Activated T-cell treated with anti-CD3 and anti-CD28 coated beads for 24 hours (primary cell): ENCODE measurements around the gene PRIM2.
A peak's percentile ranks its signal among the peaks of the same experiment; 100 is the strongest.
"Not testable (repeated sequence)": the region's sequence is repeated elsewhere in the genome, so short reads cannot be mapped to it uniquely, and the experiment has no call there.

ENCODE experiments used
- DNase-seq: peaks from one replicate; pipeline ENCODE4 v3.0.0-alpha.2; 2020; ENCODE audit warnings: low read depth

PRIM2 gene, protein sequence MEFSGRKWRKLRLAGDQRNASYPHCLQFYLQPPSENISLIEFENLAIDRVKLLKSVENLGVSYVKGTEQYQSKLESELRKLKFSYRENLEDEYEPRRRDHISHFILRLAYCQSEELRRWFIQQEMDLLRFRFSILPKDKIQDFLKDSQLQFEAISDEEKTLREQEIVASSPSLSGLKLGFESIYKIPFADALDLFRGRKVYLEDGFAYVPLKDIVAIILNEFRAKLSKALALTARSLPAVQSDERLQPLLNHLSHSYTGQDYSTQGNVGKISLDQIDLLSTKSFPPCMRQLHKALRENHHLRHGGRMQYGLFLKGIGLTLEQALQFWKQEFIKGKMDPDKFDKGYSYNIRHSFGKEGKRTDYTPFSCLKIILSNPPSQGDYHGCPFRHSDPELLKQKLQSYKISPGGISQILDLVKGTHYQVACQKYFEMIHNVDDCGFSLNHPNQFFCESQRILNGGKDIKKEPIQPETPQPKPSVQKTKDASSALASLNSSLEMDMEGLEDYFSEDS

DNA sequence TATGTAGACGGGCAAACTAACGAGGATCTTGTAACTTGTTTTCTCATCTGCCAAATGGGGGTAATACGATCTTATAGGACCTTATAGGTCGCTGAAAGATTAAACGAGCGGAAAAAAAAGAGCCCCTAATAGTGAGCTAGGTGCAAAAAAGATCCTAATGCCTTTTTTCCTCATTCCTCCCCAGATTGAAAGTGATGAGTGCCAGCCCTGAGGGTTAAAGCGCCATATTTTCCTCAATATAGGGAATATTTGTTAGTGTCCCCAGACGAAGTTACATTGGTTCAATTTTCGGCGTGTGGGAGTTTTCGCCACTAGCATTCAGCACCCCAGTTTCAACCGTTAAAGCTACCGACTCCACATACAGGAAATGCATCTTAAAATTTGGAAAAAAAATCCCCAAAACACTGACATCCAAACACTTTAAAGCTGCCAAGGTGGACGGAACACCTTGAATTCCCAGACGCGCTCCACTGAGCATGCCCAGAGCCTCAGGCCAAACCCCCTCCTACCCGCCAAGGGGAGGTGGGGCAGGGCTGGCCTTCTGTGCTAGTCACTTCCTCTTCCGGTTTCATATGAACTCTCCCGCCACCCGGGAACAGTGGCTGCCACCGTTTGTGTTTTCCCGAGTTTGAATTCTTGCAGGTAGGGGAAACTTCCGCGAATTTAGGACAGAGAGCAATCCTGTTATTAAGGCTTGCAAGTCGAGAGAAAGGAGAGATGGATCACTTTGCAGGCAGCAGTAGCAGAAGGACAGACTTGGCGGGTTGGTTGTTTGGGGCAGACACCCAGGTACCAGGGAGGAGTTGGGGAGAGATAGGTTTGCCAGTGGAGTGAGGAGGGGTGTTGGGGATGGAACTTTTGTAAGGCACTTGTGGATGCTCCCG, at the start of gene PRIM2:
Gene PRIM2 (plus strand): TSS at position 571 of the 884 bp plus-strand sequence. CDS start 816 bp downstream, outside the sequence.
- peak; percentile 80 for DNase-seq

DNA sequence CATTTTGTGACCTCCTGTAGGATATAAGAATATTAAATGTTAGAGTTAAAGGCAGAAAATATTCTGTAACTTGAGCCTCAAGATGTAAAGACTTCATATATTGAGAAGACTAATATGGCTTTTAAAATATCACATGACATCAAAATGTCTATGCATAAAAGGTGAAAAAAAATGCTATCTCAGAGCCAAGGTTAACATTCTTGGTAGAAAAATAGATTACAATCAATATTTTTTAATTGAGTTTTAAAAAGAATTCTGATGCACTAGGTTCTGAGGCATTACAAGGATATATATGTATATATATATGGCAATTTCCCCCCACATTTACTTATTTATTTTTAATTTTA, 49.2 kb upstream of the PRIM2 start:
- no peak for DNase-seq

- DNase-seq, result not testable (repeated sequence)
These were observed 43.2 kb upstream of the PRIM2 start for GRCh38 chr6:57274113-57274824.

DNA sequence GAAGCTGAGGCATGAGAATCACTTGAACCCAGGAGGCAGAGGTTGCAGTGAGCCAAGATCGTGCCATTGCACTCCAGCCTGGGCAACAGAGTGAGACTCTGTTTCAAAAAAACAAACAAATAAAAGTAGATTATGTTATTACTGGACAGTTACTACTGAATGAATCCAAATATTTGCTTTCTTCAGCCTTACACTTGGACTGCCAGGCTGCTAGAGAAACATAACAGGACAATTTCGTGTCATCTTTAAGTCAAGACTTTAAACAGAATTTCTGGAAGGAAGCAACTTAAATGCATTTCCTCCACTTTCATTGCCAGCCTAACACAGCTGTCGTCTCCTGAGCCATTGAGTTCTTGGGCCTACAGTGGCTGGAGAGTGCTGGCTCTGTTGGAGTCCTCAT, 42.0 kb upstream of the PRIM2 start:
- DNase-seq, result no peak

- DNase-seq, result no peak
These were observed 40.5 kb upstream of the PRIM2 start for GRCh38 chr6:57276946-57277345.

- no peak for DNase-seq
These were observed 38.9 kb upstream of the PRIM2 start for GRCh38 chr6:57278570-57278969.

- no peak for DNase-seq
These were observed 38.4 kb upstream of the PRIM2 start for GRCh38 chr6:57279013-57279412.

- no peak for DNase-seq
These were observed 34.3 kb upstream of the PRIM2 start for GRCh38 chr6:57283106-57283505.

GRCh38 chr6:57283911-57284455, 33.4 kb upstream of the PRIM2 start:
- DNase-seq, result no peak

DNA sequence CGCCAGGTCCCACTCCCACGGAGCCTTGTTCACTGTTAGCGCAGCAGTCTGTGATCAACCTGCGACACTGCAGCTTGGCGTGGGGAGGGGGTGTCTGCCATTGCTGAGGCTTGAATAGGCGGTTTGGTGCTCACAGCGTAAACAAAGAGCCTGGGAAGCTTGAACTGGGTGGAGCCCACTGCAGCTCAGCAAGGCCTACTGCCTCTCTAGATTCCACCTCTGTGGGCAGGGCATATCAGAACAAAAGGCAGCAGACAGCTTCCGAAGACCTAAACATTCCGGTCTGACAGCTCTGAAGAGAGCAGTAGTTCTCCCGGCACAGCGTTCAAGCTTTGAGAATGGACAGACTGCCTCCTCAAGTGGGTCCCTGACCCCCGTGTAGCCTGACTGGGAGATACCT, 29.3 kb upstream of the PRIM2 start:
- not testable (repeated sequence) for DNase-seq

GRCh38 chr6:57293472-57293871, 24.0 kb upstream of the PRIM2 start:
- not testable (repeated sequence) for DNase-seq

GRCh38 chr6:57294862-57295445, 22.5 kb upstream of the PRIM2 start:
- no peak for DNase-seq

- DNase-seq, result no peak
These were observed 19.9 kb upstream of the PRIM2 start for GRCh38 chr6:57297505-57297904.

GRCh38 chr6:57298741-57299140, 18.7 kb upstream of the PRIM2 start:
- no peak for DNase-seq

- no peak for DNase-seq
These were observed 15.7 kb upstream of the PRIM2 start for GRCh38 chr6:57301757-57302156.

- DNase-seq, result no peak
These were observed 15.0 kb upstream of the PRIM2 start for GRCh38 chr6:57302477-57302876.

- DNase-seq, result no peak
These were observed 13.3 kb upstream of the PRIM2 start for GRCh38 chr6:57303931-57304681.

GRCh38 chr6:57305107-57305506, 12.3 kb upstream of the PRIM2 start:
- DNase-seq, result no peak

DNA sequence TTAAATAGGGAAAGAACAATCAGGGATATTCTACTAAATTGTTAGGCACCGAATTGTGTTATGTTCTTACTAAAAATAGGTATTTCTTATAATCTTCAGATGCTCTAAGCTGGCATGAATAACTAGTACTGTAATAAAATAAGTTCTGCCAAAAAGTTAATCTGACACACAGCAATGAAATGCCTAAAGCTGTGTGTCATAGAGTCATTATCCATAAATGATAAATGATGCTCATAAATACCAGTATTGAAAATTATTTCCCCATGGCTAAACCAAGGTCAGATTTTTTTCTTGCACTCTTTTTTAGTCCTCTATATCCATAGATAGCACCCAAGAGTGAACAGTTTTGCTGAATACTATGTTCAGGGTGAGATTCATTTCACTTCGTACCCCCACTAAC, 11.7 kb upstream of the PRIM2 start:
- DNase-seq, result no peak

GRCh38 chr6:57306273-57306672, 11.2 kb upstream of the PRIM2 start:
- no peak for DNase-seq

- no peak for DNase-seq
These were observed 9.6 kb upstream of the PRIM2 start for GRCh38 chr6:57307850-57308249.
